Caco-2 (cell line): Measurements from ENCODE around the gene EHD4. TPM values are rescaled to one million over a fixed set of nuclear protein-coding genes. Genes with fewer than 3 reads are reported as not detected.
A peak's percentile ranks its signal among the peaks of the same experiment; 100 is the strongest.

Experiments used
- BruUV-seq: library from RNA; stranded (reverse); fragments of 400-500 nt; replicated peaks from 2 replicates; lab custom pipeline; 2021; lab: Mats Ljungman, UMichigan
- CTCF ChIA-PET: fragments of 300-600 bp; sonication (Branson Sonifier 250); formaldehyde crosslinking; loops from one replicate; lab custom pipeline; 2022; ENCODE audit warnings: antibody characterized with exemption; lab: Charles Lee
- POLR2A ChIA-PET: fragments of 300-600 bp; sonication (Branson Sonifier 250); formaldehyde crosslinking; loops from one replicate; lab custom pipeline; 2022; ENCODE audit warnings: antibody characterized with exemption; lab: Charles Lee
- DNase-seq, 2 experiments: peaks; one replicate each; pipeline versions ENCODE4 v3.0.0 to v3.0.0-alpha.2; 2020 to 2022
- H3K27me3 ChIP-seq: replicated peaks from 2 replicates; pipeline ENCODE4 v1.6.0; 2011; ENCODE audit warnings: low read length; ENCODE audit not compliant: control insufficient read depth, insufficient read depth
- H3K36me3 ChIP-seq: 2 replicates; pipeline ENCODE4 v1.5.1; 2011; ENCODE audit warnings: low read length; ENCODE audit not compliant: control insufficient read depth, insufficient read depth
- H3K4me1 ChIP-seq: fragments of 250-450 bp; sonication (Bioruptor Pico); 2 replicates; pipeline ENCODE4 v1.5.1; 2020; ENCODE audit warnings: mild to moderate bottlenecking
- H3K4me3 ChIP-seq: 2 replicates; pipeline ENCODE4 v1.5.1; 2011; ENCODE audit warnings: low read depth, mild to moderate bottlenecking, control low read depth, low read length
- H3K9me3 ChIP-seq: fragments of 250-450 bp; sonication (Bioruptor Pico); 2 replicates; pipeline ENCODE4 v1.5.1; 2020; ENCODE audit warnings: mild to moderate bottlenecking, moderate library complexity
- H3K27ac Mint-ChIP-seq: one replicate; pipeline ENCODE4 v1.8.0; 2022; ENCODE audit warnings: mixed read lengths; ENCODE audit not compliant: unreplicated experiment
- H3K27me3 Mint-ChIP-seq: one replicate; pipeline ENCODE4 v1.8.0; 2022; ENCODE audit warnings: mixed read lengths; ENCODE audit not compliant: insufficient read depth, unreplicated experiment
- H3K36me3 Mint-ChIP-seq: one replicate; pipeline ENCODE4 v1.8.0; 2022; ENCODE audit warnings: mild to moderate bottlenecking, mixed read lengths; ENCODE audit not compliant: insufficient read depth, unreplicated experiment
- H3K4me1 Mint-ChIP-seq: one replicate; pipeline ENCODE4 v1.8.0; 2022; ENCODE audit warnings: low read depth, mixed read lengths; ENCODE audit not compliant: unreplicated experiment
- H3K4me3 Mint-ChIP-seq: one replicate; pipeline ENCODE4 v1.8.0; 2022; ENCODE audit warnings: mild to moderate bottlenecking, moderate library complexity, mixed read lengths; ENCODE audit not compliant: unreplicated experiment
- H3K9me3 Mint-ChIP-seq: one replicate; pipeline ENCODE4 v1.8.0; 2022; ENCODE audit warnings: mixed read lengths; ENCODE audit not compliant: unreplicated experiment
- CTCF ChIP-seq, 2 experiments: fragments of 200-600 bp in 1 of 2; IDR thresholded peaks; 1 replicate in 1 of 2; 2 replicates in 1 of 2; pipeline versions ENCODE4 v1.5.1 to v1.8.0; 2011 to 2022; ENCODE audit warnings: antibody characterized with exemption in 1 of 2, control low read depth in 1 of 2, inconsistent platforms in 1 of 2, low read depth in 1 of 2, low read length in 1 of 2, mild to moderate bottlenecking in 1 of 2, moderate library complexity in 1 of 2; ENCODE audit not compliant: insufficient read depth in 1 of 2, severe bottlenecking in 1 of 2, unreplicated experiment in 1 of 2
- intact Hi-C: fragments of 100-400 bp; cut with micrococcal nuclease; formaldehyde crosslinking; loops from one replicate; pipeline ENCODE4 v1.10.0; 2022; ENCODE audit not compliant: unreplicated experiment
- total RNA-seq: library from RNA; stranded (reverse); gene quantifications from 2 replicates; pipeline ENCODE4 v1.2.3, GENCODE V29; 2022

Gene EHD4
- total RNA-seq, 1 experiment from 2014 or later = 31.6 TPM

GRCh38 chr15:41951571-41951970, 20.8 kb downstream of the EHD4 start:
- Histone ChIP-seq H3K4me3 (no peak overlapping the region), H3K36me3 (peaks cover 1% of the 10 kb centered on the region; the same call in 1 of the 2 replicates), H3K27me3 (no peaks in the 10 kb centered on the region), H3K9me3 (no peaks in the 10 kb centered on the region), H3K4me1 (peaks cover 39% of the 10 kb centered on the region)
- ChIA-PET CTCF (no interaction called here), POLR2A (no interaction called here)
- Mint-ChIP-seq H3K4me3 (no peak overlapping the region), H3K4me1 (peaks cover 12% of the 10 kb centered on the region), H3K9me3 (no peaks in the 10 kb centered on the region), H3K27ac (peak overlapping the region; percentile 81), H3K27me3 (no peaks in the 10 kb centered on the region), H3K36me3 (peaks cover 54% of the 10 kb centered on the region)
- no peak for TF ChIP-seq CTCF (IDR thresholded peaks at IDR 0.05; ENCODE audit: insufficient read depth in 1 of 2, low read depth in 1 of 2, low read length in 1 of 2, severe bottlenecking in 1 of 2, unreplicated experiment in 1 of 2)
- DNase-seq = no peak
- intact Hi-C loops = no loop called here
- no TSS peak for BruUV-seq

GRCh38 chr15:41950489-41950888, 21.9 kb downstream of the EHD4 start:
- DNase-seq = no peak
- Histone ChIP-seq H3K27me3 (no peaks in the 10 kb centered on the region), H3K4me1 (peaks cover 46% of the 10 kb centered on the region), H3K36me3 (peaks cover 1% of the 10 kb centered on the region; the same call in 1 of the 2 replicates), H3K9me3 (no peaks in the 10 kb centered on the region), H3K4me3 (no peak overlapping the region)
- H3K27ac Mint-ChIP-seq = peak overlapping the region; percentile 26
- no peaks in the 10 kb centered on the region for H3K27me3 Mint-ChIP-seq
- no peak overlapping the region for H3K4me3 Mint-ChIP-seq
- CTCF ChIA-PET = interaction anchor here (1.1 kb wide), 1 partner anchor 22 kb away, joined by 3 read pairs; the partner anchor contains the start of gene EHD4
- POLR2A ChIA-PET = interaction anchor here (1.2 kb wide), 1 partner anchor 22 kb away, joined by 6 read pairs; the partner anchor contains the start of gene EHD4
- peaks cover 13% of the 10 kb centered on the region for H3K4me1 Mint-ChIP-seq
- H3K9me3 Mint-ChIP-seq = no peaks in the 10 kb centered on the region
- H3K36me3 Mint-ChIP-seq = peaks cover 51% of the 10 kb centered on the region
- intact Hi-C loops = no loop called here
- TSS peak; percentile 7 for BruUV-seq
- TF ChIP-seq CTCF (IDR thresholded peaks at IDR 0.05; ENCODE audit: insufficient read depth in 1 of 2, low read depth in 1 of 2, low read length in 1 of 2, severe bottlenecking in 1 of 2, unreplicated experiment in 1 of 2) = no peak

GRCh38 chr15:41950127-41950483, 22.3 kb downstream of the EHD4 start:
- intact Hi-C loops = no loop called here
- CTCF ChIA-PET = interaction anchor here (1.1 kb wide), 1 partner anchor 22 kb away, joined by 3 read pairs; the partner anchor contains the start of gene EHD4
- Mint-ChIP-seq H3K36me3 (peaks cover 49% of the 10 kb centered on the region), H3K4me1 (peaks cover 17% of the 10 kb centered on the region), H3K27ac (peak overlapping the region; percentile 26), H3K4me3 (no peak overlapping the region), H3K27me3 (no peaks in the 10 kb centered on the region), H3K9me3 (no peaks in the 10 kb centered on the region)
- H3K4me1 ChIP-seq = peaks cover 50% of the 10 kb centered on the region
- TF ChIP-seq CTCF (IDR thresholded peaks at IDR 0.05; ENCODE audit: insufficient read depth in 1 of 2, low read depth in 1 of 2, low read length in 1 of 2, severe bottlenecking in 1 of 2, unreplicated experiment in 1 of 2) = no peak
- no peak overlapping the region for H3K4me3 ChIP-seq
- POLR2A ChIA-PET = interaction anchor here (1.2 kb wide), 1 partner anchor 22 kb away, joined by 6 read pairs; the partner anchor contains the start of gene EHD4
- DNase-seq = no peak
- H3K36me3 ChIP-seq = peaks cover 1% of the 10 kb centered on the region; the same call in 1 of the 2 replicates
- H3K27me3 ChIP-seq = no peaks in the 10 kb centered on the region
- no peaks in the 10 kb centered on the region for H3K9me3 ChIP-seq
- no TSS peak for BruUV-seq
